ENCODE results near the gene MEPE.

DNA sequence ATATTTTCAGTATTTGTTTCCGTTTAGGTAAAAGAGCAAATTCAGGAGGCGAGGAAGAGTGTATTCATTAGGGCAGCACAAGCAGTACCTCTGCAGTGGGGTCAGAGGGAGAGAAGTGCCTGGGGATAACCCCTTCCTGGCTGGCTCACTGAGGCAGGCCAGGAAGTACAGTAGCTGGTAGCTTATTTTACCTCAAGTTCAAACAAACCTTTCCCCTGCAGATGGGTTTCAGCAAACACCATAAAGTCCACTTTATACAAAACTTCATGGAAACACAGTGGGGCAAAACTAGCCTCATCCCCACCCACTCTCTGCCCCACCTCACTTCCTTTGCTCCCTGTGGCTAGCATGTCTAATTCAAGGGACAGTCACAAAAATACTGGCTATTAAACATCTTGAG, 29.5 kb downstream of the MEPE start:
- TF ChIP-seq, protein P1, sequence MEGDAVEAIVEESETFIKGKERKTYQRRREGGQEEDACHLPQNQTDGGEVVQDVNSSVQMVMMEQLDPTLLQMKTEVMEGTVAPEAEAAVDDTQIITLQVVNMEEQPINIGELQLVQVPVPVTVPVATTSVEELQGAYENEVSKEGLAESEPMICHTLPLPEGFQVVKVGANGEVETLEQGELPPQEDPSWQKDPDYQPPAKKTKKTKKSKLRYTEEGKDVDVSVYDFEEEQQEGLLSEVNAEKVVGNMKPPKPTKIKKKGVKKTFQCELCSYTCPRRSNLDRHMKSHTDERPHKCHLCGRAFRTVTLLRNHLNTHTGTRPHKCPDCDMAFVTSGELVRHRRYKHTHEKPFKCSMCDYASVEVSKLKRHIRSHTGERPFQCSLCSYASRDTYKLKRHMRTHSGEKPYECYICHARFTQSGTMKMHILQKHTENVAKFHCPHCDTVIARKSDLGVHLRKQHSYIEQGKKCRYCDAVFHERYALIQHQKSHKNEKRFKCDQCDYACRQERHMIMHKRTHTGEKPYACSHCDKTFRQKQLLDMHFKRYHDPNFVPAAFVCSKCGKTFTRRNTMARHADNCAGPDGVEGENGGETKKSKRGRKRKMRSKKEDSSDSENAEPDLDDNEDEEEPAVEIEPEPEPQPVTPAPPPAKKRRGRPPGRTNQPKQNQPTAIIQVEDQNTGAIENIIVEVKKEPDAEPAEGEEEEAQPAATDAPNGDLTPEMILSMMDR (IDR thresholded peaks at IDR 0.05): no peak
- no peak for TF ChIP-seq EZH2 (IDR thresholded peaks at IDR 0.05)
- no peak for TF ChIP-seq EZH2phosphoT487 (IDR thresholded peaks at IDR 0.05)
